Smooth muscle cell (in vitro differentiated cells): Measurements from ENCODE around the gene CAPN5. TPM values are rescaled to one million over a fixed set of nuclear protein-coding genes. Genes with fewer than 3 reads are reported as not detected.

Source experiments
- DNase-seq: peaks from one replicate; lab custom pipeline; 2025; ENCODE audit not compliant: unreplicated experiment; lab: John Stamatoyannopoulos, UW
- H2AFZ ChIP-seq: fragments of 200-600 bp; sonication (generic); 2 replicates; pipeline ENCODE4 v1.6.0; 2016; ENCODE audit warnings: antibody characterized with exemption, low read depth, mild to moderate bottlenecking
- H3F3A ChIP-seq: fragments of 200-600 bp; sonication (generic); 2 replicates; pipeline ENCODE4 v1.6.0; 2017; ENCODE audit warnings: antibody characterized with exemption, low read depth
- H3K27ac ChIP-seq: fragments of 200-600 bp; sonication (generic); 2 replicates; pipeline ENCODE4 v1.5.1; 2016; ENCODE audit warnings: low read depth, mild to moderate bottlenecking
- H3K27me3 ChIP-seq: fragments of 200-600 bp; sonication (generic); 2 replicates; pipeline ENCODE4 v1.6.1; 2016; ENCODE audit warnings: low read depth, mild to moderate bottlenecking
- H3K36me3 ChIP-seq: fragments of 200-600 bp; sonication (generic); 2 replicates; pipeline ENCODE4 v1.5.1; 2016; ENCODE audit warnings: low read depth
- H3K4me1 ChIP-seq: fragments of 200-600 bp; sonication (generic); 2 replicates; pipeline ENCODE4 v1.5.1; 2016; ENCODE audit warnings: low read depth
- H3K4me2 ChIP-seq: fragments of 200-600 bp; sonication (generic); 2 replicates; pipeline ENCODE4 v1.6.0; 2016; ENCODE audit warnings: mild to moderate bottlenecking
- H3K4me3 ChIP-seq: fragments of 200-600 bp; sonication (generic); 2 replicates; pipeline ENCODE4 v1.5.1; 2016; ENCODE audit warnings: mild to moderate bottlenecking
- H3K79me2 ChIP-seq: fragments of 200-600 bp; sonication (generic); 2 replicates; pipeline ENCODE4 v1.6.0; 2016; ENCODE audit warnings: low read depth, mild to moderate bottlenecking
- H3K9ac ChIP-seq: fragments of 200-600 bp; sonication (generic); 2 replicates; pipeline ENCODE4 v1.6.0; 2016; ENCODE audit warnings: low read depth
- H3K9me3 ChIP-seq: fragments of 200-600 bp; sonication (generic); replicated peaks from 2 replicates; pipeline ENCODE4 v1.5.1; 2016; ENCODE audit warnings: low read depth
- H4K20me1 ChIP-seq: fragments of 200-600 bp; sonication (generic); 2 replicates; pipeline ENCODE4 v1.6.0; 2016; ENCODE audit warnings: low read depth
- CTCF ChIP-seq: fragments of 200-600 bp; sonication (generic); IDR thresholded peaks from 2 replicates; pipeline ENCODE4 v1.5.1; 2017; ENCODE audit warnings: borderline replicate concordance, mild to moderate bottlenecking, antibody characterized with exemption; ENCODE audit not compliant: insufficient read depth, poor library complexity, severe bottlenecking
- WGBS: methylation state at CpG from one replicate; pipeline ENCODE4 v1.1.7; 2016; ENCODE audit warnings: low lambda C conversion rate; 5-methylcytosine and 5-hydroxymethylcytosine counted together
- polyA plus RNA-seq: library from polyadenylated mRNA; unstranded; fragments of >200 nt; fragmentation: Nextera tagmentation; extraction: Ambion mirVana; gene quantifications from 2 replicates; pipeline ENCODE4 v1.2.1, GENCODE V29; 2016
- total RNA-seq: library from RNA; depleted of rRNA; stranded (reverse); fragments of >200 nt; gene quantifications from 2 replicates; pipeline ENCODE4 v1.2.3, GENCODE V29; 2014

Gene CAPN5
- total and polyA plus RNA-seq, 2 experiments from 2014 or later, result 15.5 to 23.1 TPM

- Histone ChIP-seq H3K27ac (no peak overlapping the region), H3K36me3 (no peaks in the 10 kb centered on the region), H3K79me2 (no peaks in the 10 kb centered on the region), H3K4me1 (no peaks in the 10 kb centered on the region), H3K9me3 (no peaks in the 10 kb centered on the region), H3K9ac (no peak overlapping the region), H4K20me1 (no peaks in the 10 kb centered on the region), H3K4me3 (no peak overlapping the region), H3F3A (no peaks in the 10 kb centered on the region), H3K4me2 (no peak overlapping the region), H3K27me3 (no peaks in the 10 kb centered on the region), H2AFZ (no peak overlapping the region)
- no peak for DNase-seq
- no peak for TF ChIP-seq CTCF
- 99% methylated on average over 19 of the region's 19 CpGs for WGBS
Measured at GRCh38 chr11:77120571-77120970, 53.8 kb downstream of the CAPN5 start.

- no peaks in the 10 kb centered on the region for H4K20me1 ChIP-seq
- 93% methylated on average over 10 of the region's 10 CpGs for WGBS
Measured at GRCh38 chr11:77121096-77121640, 54.4 kb downstream of the CAPN5 start.

GRCh38 chr11:77121876-77122575, 55.3 kb downstream of the CAPN5 start:
- Histone ChIP-seq H3K9ac (no peak overlapping the region), H2AFZ (no peak overlapping the region), H3K4me2 (no peak overlapping the region), H3K79me2 (no peaks in the 10 kb centered on the region), H4K20me1 (no peaks in the 10 kb centered on the region), H3K4me1 (no peaks in the 10 kb centered on the region), H3K27me3 (no peaks in the 10 kb centered on the region), H3K27ac (no peak overlapping the region), H3K4me3 (no peak overlapping the region), H3F3A (no peaks in the 10 kb centered on the region), H3K36me3 (no peaks in the 10 kb centered on the region), H3K9me3 (no peaks in the 10 kb centered on the region)
- no peak for TF ChIP-seq CTCF
- 96% methylated on average over 8 of the region's 8 CpGs for WGBS
- DNase-seq, result no peak

More at GRCh38 chr11:77121096-77121640, 54.4 kb downstream of the CAPN5 start:
- no peaks in the 10 kb centered on the region for H3K4me1 ChIP-seq
- no peaks in the 10 kb centered on the region for H3F3A ChIP-seq
- TF ChIP-seq CTCF, result no peak
- no peak overlapping the region for H3K4me2 ChIP-seq
- no peak for DNase-seq
- no peak overlapping the region for H2AFZ ChIP-seq
- H3K36me3 ChIP-seq, result no peaks in the 10 kb centered on the region
- H3K27ac ChIP-seq, result no peak overlapping the region
- H3K9me3 ChIP-seq, result no peaks in the 10 kb centered on the region
- no peak overlapping the region for H3K4me3 ChIP-seq
- H3K79me2 ChIP-seq, result no peaks in the 10 kb centered on the region
- H3K9ac ChIP-seq, result no peak overlapping the region
- H3K27me3 ChIP-seq, result no peaks in the 10 kb centered on the region
